MG63 (cell line): ENCODE data around the gene KRT2. TPM values are rescaled to one million over a fixed set of nuclear protein-coding genes. Genes with fewer than 3 reads are reported as not detected.

Experiments
- DNase-seq: peaks from one replicate; pipeline ENCODE4 v3.0.0-alpha.2; 2020
- H3K27me3 ChIP-seq: fragments of 250-450 bp; sonication (Bioruptor Pico); 2 replicates; pipeline ENCODE4 v1.5.1; 2020; ENCODE audit warnings: mild to moderate bottlenecking, moderate library complexity
- H3K36me3 ChIP-seq: fragments of 250-450 bp; sonication (Bioruptor Pico); 2 replicates; pipeline ENCODE4 v1.5.1; 2020; ENCODE audit warnings: mild to moderate bottlenecking, moderate library complexity
- H3K4me3 ChIP-seq: fragments of 250-450 bp; sonication (Bioruptor Pico); 2 replicates; pipeline ENCODE4 v1.5.1; 2020; ENCODE audit warnings: mild to moderate bottlenecking, moderate library complexity
- H3K9me3 ChIP-seq: fragments of 250-450 bp; sonication (Bioruptor Pico); 2 replicates; pipeline ENCODE4 v1.5.1; 2020; ENCODE audit warnings: mild to moderate bottlenecking, moderate library complexity
- total RNA-seq: library from RNA; depleted of rRNA; stranded (reverse); fragments of >200 nt; shearing (Covaris generic); gene quantifications from 2 replicates; pipeline ENCODE4 v1.2.3, GENCODE V29; 2014; ENCODE audit warnings: low replicate concordance

Gene KRT2
- total RNA-seq, 1 experiment from 2014 or later = not detected

DNA sequence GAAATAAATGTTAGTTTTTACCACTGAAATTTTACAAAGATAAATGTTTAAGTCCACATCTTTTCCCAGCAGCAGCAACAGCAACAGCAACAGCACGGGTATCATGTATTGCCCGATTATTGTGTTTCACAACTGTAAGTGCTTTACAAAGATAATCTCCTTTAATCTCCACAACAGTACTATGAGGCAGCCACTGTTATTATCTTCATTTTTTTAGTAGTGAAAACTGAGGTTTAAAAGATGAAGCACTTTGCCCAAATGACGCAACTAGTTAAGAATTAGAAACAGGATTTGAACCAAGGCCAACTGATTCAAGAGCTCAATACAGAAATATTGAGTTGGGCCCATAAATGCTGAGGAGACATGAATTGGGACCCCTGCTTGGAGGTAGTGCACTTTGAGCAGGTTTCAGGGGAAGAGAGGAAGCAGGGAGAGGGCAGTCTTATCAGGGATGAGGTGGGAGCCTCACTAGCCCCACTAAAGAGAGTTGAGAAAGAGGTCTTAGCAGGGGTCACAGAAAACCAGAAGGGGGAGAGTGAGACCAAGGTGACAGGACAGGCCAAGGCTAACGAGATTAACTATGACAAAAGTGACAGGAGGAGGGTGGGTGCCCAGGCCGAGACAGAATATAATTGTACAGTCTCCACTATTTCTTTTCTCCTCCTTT lies 15.3 kb downstream of the KRT2 start:
- Histone ChIP-seq H3K36me3 (no peaks in the 10 kb centered on the region), H3K9me3 (no peaks in the 10 kb centered on the region), H3K27me3 (peaks cover 8% of the 10 kb centered on the region; the same call in 1 of the 2 replicates), H3K4me3 (no peak overlapping the region)
- DNase-seq = no peak

DNA sequence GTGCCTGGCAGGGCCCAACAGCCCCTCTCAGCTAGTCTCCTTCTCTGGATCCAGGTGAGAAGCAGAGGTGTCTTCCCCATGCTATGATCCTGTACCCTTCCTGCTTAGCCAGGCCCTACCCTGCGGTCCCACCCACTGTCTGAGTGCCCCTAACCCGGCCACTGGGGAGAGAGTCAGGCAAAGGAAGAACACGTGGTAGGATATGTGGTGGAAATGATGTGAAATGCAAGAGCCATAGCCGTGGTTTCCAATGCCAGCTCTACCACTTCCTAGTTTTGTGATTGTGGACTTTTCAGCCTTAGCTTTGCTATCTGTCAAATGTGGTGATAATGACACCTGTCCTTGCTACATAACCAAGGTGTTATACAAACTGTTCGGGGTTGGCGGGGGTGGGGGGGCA lies 15.8 kb downstream of the KRT2 start:
- Histone ChIP-seq H3K36me3 (no peaks in the 10 kb centered on the region), H3K27me3 (peaks cover 8% of the 10 kb centered on the region; the same call in 1 of the 2 replicates), H3K9me3 (no peaks in the 10 kb centered on the region), H3K4me3 (no peak overlapping the region)
- no peak for DNase-seq

DNA sequence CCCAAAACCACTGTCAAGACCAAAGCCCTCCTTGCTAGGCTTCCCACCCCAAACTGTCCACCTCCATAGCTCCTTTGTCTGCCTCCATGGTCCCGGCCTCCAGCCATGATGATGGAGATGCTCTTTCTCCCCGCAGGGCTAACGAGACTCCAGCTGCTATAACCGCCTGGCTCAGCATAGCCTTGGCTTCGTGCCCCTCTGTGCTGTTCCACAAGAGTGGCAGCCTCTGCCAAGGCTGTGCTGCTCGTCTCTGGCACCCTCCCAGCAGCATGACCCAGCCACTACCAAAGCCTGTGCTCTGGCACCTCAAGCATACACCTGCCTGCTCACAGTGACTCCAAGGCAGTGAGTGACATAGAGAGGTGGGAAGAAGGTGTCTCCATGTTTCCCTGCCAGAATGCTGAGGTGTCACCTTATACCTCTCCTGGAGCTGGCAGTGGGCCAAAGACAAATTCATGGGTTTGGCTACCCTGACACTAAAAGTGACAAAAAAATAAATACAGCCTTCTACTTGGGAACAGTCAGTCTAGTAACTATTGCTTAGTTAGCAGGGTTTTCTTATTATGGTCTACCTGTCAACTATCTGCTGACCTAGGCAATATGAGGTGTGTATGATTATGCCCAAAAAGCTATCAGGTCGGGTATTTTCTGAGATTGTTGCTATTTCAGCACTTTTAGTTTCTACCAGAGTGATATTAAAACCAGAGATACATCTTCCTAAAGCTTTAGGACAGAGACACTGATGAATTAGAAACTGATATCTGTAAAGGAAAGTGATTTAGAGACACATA lies 17.6 kb downstream of the KRT2 start:
- H3K36me3 ChIP-seq = no peaks in the 10 kb centered on the region
- DNase-seq = peak; percentile 61
- 0 out of 2 replicates have a peak, but pooled peaks cover 2% of the 10 kb centered on the region for H3K27me3 ChIP-seq
- H3K9me3 ChIP-seq = no peaks in the 10 kb centered on the region
- H3K4me3 ChIP-seq = no peak overlapping the region

DNA sequence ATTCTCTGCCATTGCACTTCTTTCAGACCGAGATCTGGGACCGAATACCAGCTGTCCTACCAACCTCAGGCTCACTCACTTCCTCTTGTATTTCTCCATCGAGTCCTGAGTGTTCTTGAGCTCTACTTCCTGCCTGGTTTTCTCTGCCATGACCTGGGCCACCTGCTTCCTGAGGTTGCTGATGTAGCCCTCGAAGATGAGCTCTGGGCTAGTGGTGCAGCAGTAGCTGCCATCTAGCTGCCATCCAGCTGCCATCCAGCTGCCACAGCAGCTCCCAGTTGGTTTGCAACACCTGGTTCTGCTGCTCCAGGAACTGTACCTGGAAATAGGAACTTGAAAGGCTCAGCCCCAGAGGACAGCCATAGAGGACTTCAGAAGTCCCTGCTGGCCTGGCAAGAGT lies 18.6 kb downstream of the KRT2 start:
- no peak overlapping the region for H3K4me3 ChIP-seq
- no peaks in the 10 kb centered on the region for H3K36me3 ChIP-seq
- H3K27me3 ChIP-seq = no peaks in the 10 kb centered on the region
- no peak for DNase-seq
- no peaks in the 10 kb centered on the region for H3K9me3 ChIP-seq

DNA sequence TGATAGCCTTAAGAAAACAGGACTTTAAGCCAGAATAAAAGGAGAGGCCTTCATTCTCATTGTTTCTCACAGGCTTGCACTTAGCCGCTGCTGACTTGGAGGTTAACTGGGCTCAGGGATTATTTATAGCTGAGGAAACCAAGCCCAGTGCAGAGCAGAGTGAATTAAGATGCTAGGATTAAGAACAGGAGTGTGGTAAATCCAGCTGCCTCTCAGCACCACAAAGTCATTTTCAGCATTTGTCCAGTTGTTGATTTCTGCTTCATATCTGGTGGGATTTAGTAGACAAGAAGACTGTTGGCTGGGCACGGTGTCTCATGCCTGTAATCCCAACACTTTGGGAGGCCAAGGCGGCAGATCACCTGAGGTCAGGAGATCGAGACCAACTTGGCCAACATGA lies 19.4 kb downstream of the KRT2 start:
- Histone ChIP-seq H3K9me3 (no peaks in the 10 kb centered on the region), H3K4me3 (no peak overlapping the region), H3K36me3 (no peaks in the 10 kb centered on the region), H3K27me3 (no peaks in the 10 kb centered on the region)
- no peak for DNase-seq

DNA sequence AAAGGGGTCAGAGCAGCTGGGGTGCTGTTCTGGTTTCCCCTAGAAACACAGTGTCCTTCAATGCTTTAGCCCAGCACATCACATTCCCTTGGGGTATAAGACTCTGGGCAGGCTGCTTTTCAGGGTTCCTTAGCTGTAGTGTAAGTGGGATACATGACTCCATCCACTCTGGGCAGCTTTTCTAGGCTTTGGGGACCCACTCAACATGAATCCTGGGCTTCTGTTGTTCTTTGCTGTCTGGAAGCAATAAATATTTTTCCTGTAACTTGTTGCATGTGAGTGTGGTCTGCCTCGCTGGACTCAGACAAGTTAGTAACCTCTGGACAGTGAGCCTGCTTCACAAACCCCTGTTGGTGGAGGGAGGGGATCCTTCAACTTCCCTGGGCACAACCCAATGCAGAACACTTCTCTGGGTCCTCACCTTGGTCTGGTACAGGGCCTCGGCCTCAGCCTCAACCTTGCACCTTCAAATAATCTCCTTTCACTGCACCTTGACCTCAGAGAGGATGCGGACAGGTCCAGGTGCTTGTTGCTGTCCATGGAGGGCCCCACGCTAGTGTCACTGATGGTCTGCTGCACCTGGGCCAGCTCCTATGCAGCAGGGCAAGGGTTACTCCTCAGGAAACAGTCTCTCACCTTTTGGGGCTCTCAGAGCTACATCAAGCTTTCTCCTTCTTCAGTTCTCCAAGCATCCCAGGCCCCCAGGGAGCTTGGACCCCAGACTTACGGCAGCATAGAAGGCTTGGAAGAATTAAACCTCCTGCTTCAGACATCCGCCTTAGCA lies 20.1 kb downstream of the KRT2 start:
- no peak for DNase-seq
- Histone ChIP-seq H3K27me3 (no peaks in the 10 kb centered on the region), H3K9me3 (no peaks in the 10 kb centered on the region), H3K4me3 (no peak overlapping the region), H3K36me3 (no peaks in the 10 kb centered on the region)

DNA sequence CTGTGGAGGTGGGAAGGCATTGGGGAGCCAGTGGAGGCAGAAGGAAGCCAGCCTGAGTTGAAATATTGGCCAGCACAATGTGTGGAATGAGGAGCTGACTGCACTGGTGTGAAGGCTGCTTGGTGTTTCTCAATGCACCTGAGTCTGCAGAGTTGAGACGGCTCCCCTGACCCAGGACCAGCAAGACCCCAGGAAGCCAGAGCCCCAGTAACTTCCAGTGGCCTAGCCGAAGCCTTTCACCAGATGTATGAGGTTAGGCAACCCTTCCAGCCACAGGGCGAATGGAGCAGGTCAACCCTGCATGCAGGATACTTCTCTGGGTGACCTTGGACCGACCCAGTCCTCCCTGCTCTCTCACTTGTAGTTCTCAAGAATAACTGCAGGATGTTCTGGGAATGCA lies 20.7 kb downstream of the KRT2 start:
- Histone ChIP-seq H3K9me3 (no peaks in the 10 kb centered on the region), H3K4me3 (no peak overlapping the region), H3K27me3 (no peaks in the 10 kb centered on the region), H3K36me3 (no peaks in the 10 kb centered on the region)
- DNase-seq = no peak

DNA sequence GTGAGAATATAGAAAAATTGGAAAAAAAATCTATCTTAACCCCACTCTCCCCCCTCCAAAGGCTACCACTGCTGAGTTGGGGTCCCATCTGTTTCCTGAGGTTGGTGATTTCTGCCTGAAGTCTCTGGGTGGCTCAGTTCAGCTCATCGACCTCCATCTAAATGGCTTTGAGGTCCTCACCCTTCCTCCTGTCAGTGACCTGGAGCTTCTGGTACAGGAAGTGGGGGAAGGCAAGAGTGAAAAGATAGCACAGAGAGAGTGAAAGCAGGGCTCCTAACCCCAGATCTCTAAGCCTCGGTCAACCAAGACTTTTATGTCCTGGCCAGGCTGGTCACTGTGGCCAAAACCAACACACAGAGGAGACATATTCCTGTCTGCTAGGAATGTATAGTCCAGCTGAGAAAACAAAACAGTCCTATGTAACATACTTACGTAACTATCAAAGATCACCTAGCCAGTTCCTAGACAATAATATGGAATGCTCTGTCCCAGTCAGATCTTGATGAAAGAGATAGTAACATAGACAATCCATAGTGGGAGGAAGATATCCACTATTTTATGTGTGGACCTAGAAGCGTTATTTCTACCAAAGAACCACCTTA lies 21.3 kb downstream of the KRT2 start:
- Histone ChIP-seq H3K9me3 (no peaks in the 10 kb centered on the region), H3K27me3 (no peaks in the 10 kb centered on the region), H3K4me3 (no peak overlapping the region), H3K36me3 (no peaks in the 10 kb centered on the region)
- no peak for DNase-seq

DNA sequence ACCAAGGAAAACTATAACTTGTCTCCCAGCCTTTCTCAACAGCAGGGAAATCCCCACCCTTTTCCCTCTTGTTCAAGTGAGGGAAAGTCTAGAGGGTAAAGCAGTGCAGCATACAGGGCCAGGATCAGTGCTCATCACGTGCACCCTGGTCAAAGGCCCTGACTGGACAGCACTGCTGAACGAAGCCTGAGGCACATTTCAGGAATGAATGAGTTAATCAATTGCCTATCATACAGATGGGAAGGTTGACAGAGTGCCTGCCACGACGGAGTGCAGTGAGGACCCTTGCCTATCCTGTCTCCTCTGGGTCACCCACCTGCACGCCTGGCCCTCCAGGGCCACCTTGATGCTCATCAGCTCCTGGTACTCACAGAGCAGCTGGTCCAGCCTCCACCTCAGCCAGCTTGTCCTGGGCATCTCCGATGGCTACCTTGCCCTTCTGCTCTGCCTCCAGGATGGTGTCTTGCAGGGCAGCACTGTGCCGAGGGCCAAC lies 22.0 kb downstream of the KRT2 start:
- H3K27me3 ChIP-seq = 0 out of 2 replicates have a peak, but pooled peaks cover 2% of the 10 kb centered on the region
- no peaks in the 10 kb centered on the region for H3K36me3 ChIP-seq
- no peak for DNase-seq
- H3K9me3 ChIP-seq = no peaks in the 10 kb centered on the region
- H3K4me3 ChIP-seq = no peak overlapping the region

DNA sequence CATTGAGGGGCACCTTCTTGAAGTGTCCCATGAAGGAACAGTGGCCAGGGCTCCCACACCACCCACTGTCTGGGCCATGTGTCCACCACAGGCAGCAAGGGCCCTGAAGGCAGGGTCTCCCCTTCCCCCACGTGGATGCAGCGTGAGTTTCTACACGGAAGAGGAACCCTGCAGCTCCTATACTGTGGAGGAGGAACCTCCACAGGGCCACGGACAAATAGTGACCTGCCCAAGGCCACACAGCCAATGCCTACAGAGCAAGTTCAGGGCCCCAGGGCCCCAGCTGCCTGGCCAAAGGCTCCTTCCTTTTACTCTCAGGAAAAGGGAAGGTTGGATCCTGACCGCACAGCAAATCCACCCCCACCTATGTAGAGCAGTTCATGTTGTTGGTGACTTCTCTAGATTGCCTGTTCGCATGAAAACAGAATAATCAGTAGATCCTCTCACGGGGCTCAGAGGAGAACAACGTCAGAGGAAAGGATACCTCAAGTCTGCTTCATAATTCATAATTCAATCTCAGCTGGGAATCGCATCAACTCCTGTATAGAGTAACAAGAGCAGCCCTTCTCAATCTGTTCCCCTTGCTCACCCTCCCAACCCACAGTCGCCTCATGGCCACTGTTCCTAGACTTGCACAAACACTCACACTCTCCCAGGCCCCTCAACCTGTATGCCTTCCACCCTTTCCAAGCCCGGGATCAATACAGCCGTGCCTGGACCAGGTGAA lies 22.6 kb downstream of the KRT2 start:
- 0 out of 2 replicates have a peak, but pooled peaks cover 3% of the 10 kb centered on the region for H3K27me3 ChIP-seq
- H3K4me3 ChIP-seq = no peak overlapping the region
- H3K36me3 ChIP-seq = no peaks in the 10 kb centered on the region
- no peaks in the 10 kb centered on the region for H3K9me3 ChIP-seq
- no peak for DNase-seq

DNA sequence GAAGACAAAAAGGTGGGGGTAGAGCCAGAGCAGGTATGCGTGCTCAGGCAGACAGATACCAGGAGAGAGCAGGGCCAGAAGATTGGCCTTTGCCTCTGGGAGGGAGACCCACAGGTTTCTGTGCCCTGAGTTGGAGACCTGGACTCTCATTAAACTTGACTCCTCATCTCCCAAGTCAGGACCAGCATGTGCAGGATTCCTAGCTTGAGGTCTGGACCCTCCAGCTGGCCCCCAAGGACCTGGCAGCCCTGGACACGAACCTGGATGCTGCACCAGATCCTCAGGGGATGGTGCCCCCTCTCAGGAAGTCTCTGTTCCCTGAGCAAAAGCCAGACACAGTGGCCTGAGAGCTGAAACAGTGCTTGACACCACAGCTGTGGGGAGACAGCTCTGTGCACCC lies 23.2 kb downstream of the KRT2 start:
- peaks cover 3% of the 10 kb centered on the region; the same call in 1 of the 2 replicates for H3K9me3 ChIP-seq
- H3K4me3 ChIP-seq = no peak overlapping the region
- no peak for DNase-seq
- 0 out of 2 replicates have a peak, but pooled peaks cover 3% of the 10 kb centered on the region for H3K27me3 ChIP-seq
- no peaks in the 10 kb centered on the region for H3K36me3 ChIP-seq

DNA sequence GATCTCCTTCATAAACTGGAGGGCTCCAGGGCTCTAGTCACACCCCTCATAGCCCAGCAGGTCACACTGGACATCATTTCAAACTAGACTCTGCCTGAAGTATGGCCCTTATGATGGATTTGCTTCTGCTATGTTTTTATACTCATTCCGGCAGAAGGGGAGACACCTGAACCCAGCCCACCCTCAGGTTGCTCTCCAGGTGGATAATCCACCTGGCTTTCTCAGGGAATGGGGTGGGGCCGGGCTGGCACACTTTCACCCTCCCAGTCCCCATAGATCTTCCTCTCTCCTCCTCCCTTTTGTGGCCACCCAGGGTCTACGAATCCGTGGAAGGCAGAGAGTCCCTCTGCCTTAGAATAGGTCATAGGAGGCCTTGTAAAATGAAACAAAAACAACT lies 23.9 kb downstream of the KRT2 start:
- Histone ChIP-seq H3K36me3 (no peaks in the 10 kb centered on the region), H3K27me3 (0 out of 2 replicates have a peak, but pooled peaks cover 3% of the 10 kb centered on the region), H3K4me3 (no peak overlapping the region), H3K9me3 (peaks cover 3% of the 10 kb centered on the region; the same call in 1 of the 2 replicates)
- no peak for DNase-seq

DNA sequence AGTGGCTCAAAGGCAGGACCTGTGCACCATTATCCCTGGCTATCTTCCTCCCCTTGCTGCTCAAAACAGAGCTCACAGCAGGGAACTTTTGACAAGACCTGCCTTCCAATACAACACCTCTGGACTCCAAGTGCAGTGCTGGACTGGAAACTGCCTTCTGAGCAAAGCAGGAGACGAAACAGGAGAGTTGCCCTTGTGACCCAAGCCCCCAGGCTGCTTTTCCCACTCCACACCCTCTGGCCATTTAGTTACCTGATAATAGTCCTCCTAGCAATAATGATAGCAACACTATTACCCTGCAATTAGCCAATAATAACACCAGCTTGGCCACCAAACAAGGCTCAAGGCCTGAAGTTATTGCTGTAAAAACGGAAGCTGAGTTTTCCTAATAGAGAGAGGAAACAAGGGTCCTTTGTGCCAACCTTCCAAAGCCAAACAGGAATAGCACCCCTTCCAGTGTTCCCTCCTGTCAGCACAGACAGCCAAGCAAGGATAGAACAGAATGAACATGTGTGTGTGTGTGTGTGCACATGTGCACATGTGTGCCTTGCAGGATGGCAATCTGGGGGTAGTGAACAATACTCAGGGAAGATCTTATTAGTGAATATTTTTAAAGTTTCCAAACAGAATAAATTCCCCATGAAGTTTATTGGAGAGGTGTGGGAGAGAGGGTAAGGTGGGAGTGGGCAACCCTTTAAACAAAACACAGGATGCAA lies 24.5 kb downstream of the KRT2 start:
- H3K4me3 ChIP-seq = no peak overlapping the region
- peaks cover 3% of the 10 kb centered on the region; the same call in 1 of the 2 replicates for H3K9me3 ChIP-seq
- no peak for DNase-seq
- no peaks in the 10 kb centered on the region for H3K36me3 ChIP-seq
- 0 out of 2 replicates have a peak, but pooled peaks cover 3% of the 10 kb centered on the region for H3K27me3 ChIP-seq

DNA sequence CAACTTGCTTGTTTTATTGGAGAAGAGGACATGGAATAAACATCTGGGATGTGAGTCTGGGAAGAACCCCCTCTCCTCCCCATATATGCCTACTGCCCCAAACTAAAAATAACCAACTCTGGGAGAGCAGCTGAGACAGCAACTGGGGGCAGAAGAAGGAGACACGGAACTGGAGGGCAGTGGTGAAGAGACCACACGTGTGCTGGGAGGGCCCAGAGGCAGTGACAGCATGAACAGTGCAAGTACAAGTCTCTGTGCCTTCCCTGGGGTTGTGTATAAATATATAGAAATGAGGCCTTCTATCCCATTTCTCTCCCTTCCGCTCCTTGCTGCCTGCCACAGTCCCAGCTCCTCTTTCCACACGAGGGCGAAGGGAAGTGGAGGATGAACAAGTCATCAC lies 29.7 kb downstream of the KRT2 start:
- H3K36me3 ChIP-seq = no peaks in the 10 kb centered on the region
- H3K4me3 ChIP-seq = no peak overlapping the region
- 0 out of 2 replicates have a peak, but pooled peaks cover 3% of the 10 kb centered on the region for H3K27me3 ChIP-seq
- H3K9me3 ChIP-seq = peaks cover 3% of the 10 kb centered on the region; the same call in 1 of the 2 replicates
- DNase-seq = no peak

DNA sequence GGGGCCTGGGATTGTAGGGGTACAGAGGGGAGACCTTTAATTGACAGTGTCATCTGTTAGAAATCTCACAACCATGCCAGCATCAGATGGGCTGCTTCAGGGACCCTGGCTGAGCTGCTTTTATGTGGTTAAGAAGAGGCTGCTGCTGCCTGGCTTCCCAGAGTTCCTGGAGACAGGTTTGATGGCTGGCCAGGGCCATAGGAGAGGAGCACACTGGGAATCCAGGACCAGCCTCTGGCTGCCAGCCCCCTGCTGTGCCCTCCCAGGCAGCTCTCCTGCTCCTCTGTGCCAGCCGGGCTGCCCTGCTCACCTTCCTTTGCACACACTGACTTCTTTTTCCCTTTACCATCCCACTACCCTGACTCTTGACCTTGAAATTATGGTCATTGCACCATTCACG lies 33.1 kb downstream of the KRT2 start:
- H3K27me3 ChIP-seq = no peaks in the 10 kb centered on the region
- no peaks in the 10 kb centered on the region; the same call in 1 of the 2 replicates for H3K9me3 ChIP-seq
- no peak overlapping the region for H3K4me3 ChIP-seq
- DNase-seq = no peak
- no peaks in the 10 kb centered on the region for H3K36me3 ChIP-seq
